MM.1S (cell line): ENCODE results near the gene CISD3.

ENCODE experiments used
- CTCF ChIP-seq: fragments of 300-600 bp; sonication (generic); IDR thresholded peaks from 2 replicates; pipeline ENCODE4 v1.5.1; 2016; ENCODE audit warnings: antibody characterized with exemption, low read length, mixed read lengths
- EZH2phosphoT487 ChIP-seq: fragments of 300-600 bp; sonication (generic); IDR thresholded peaks from 2 replicates; pipeline ENCODE4 v1.6.1; 2018; ENCODE audit warnings: antibody characterized with exemption, low read length

- TF ChIP-seq CTCF (no peak), EZH2phosphoT487 (no peak)
Measured at GRCh38 chr17:38719943-38720641, 10.0 kb upstream of the CISD3 start.
